Esophagus muscularis mucosa (tissue), 4 donors: ENCODE data around the gene CBFA2T3.

Experiments
- CTCF ChIP-seq, 3 experiments: fragments of 200-600 bp in 2 of 3; fragments of 450-650 bp in 1 of 3; sonication (generic) in 2 of 3; IDR thresholded peaks; one replicate each; pipeline ENCODE4 v1.5.1; 2017 to 2019; ENCODE audit warnings: antibody characterized with exemption in 3 of 3, mild to moderate bottlenecking in 2 of 3, moderate library complexity in 1 of 3
- EP300 ChIP-seq: sonication (generic); formaldehyde crosslinking; IDR thresholded peaks from one replicate; pipeline ENCODE4 v1.6.1; 2017; ENCODE audit warnings: antibody characterized with exemption
- POLR2A ChIP-seq: fragments of 450-650 bp; IDR thresholded peaks from one replicate; pipeline ENCODE4 v1.6.1; 2017; ENCODE audit warnings: antibody characterized with exemption, moderate library complexity, mild to moderate bottlenecking, low read depth
- POLR2AphosphoS5 ChIP-seq, 2 donors: sonication (generic); formaldehyde crosslinking; IDR thresholded peaks; one replicate each; pipeline ENCODE4 v1.6.1; 2017; ENCODE audit warnings: antibody characterized with exemption in 2 of 2

GRCh38 chr16:88999457-89000206, 22.6 kb upstream of the CBFA2T3 start:
- TF ChIP-seq POLR2A, result no peak
- TF ChIP-seq CTCF (IDR thresholded peaks at IDR 0.05), result no peak
- TF ChIP-seq POLR2AphosphoS5 (IDR thresholded peaks at IDR 0.05), result no peak
- no peak for TF ChIP-seq EP300
